ENCODE measurements around the gene GLCE. TPM values are rescaled to one million over a fixed set of nuclear protein-coding genes. Genes with fewer than 3 reads are reported as not detected.

The GLCE gene
- polyA plus RNA-seq, 6 donors from 2014 or later, result 5.1 to 8.9 (median 6.7) TPM

Other genes starting within 250 kb of the GLCE start
- 1 to 10 TPM in 2 of 6 donors, under 1 TPM in 2, not detected in 2; 0.33 to 1.5 (median 1.1) TPM for gene SPESP1, start 230.1 kb upstream of the GLCE start, polyA plus RNA-seq (ENCODE audit: low read depth in 6 of 6)
- not detected for gene NOX5, start 145.9 kb upstream of the GLCE start, polyA plus RNA-seq (ENCODE audit: low read depth in 6 of 6)
- not detected for gene PAQR5, start 138.3 kb downstream of the GLCE start, polyA plus RNA-seq (ENCODE audit: low read depth in 6 of 6)

Data from naive B cell (primary cell).